ENCODE measurements around the gene SCGB1D1.
"Not testable (repeated sequence)": the region's sequence is repeated elsewhere in the genome, so short reads cannot be mapped to it uniquely, and the experiment has no call there.

GRCh38 chr11:62195010-62195409, 5.0 kb downstream of the SCGB1D1 start:
- not testable (repeated sequence) for TF ChIP-seq SMAD3 (CRISPR knock-in tag; IDR thresholded peaks at IDR 0.05; ENCODE audit: borderline replicate concordance); ATF2 (CRISPR knock-in tag; IDR thresholded peaks at IDR 0.05; ENCODE audit: borderline replicate concordance, low read depth); USF2 (CRISPR knock-in tag; IDR thresholded peaks at IDR 0.05); CTCF (IDR thresholded peaks at IDR 0.05); TCF7 (CRISPR knock-in tag; IDR thresholded peaks at IDR 0.05; ENCODE audit: low read depth)

Measured in WTC11 (cell line).